ENCODE results near the gene FBLN2.

DNA sequence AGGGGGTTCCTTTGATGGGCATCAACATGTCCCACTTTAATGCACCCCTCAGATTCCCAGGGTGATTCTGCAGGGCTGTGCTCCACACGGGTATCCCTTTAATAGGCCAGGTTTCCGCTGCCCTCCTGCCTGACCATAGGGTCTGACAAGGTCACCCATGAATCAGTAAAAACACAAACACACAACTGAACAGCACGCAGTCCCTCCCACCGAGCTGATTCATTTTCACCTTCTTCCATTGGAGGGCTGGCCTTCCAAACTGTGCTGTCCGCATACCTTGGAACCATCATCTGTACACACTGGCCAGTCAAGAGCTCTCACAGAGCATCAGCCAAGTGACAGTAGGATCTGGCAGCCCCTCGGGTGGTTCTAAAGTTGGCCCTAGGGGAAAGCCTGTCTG, 93.7 kb downstream of the FBLN2 start:
- TF ChIP-seq, protein P1, sequence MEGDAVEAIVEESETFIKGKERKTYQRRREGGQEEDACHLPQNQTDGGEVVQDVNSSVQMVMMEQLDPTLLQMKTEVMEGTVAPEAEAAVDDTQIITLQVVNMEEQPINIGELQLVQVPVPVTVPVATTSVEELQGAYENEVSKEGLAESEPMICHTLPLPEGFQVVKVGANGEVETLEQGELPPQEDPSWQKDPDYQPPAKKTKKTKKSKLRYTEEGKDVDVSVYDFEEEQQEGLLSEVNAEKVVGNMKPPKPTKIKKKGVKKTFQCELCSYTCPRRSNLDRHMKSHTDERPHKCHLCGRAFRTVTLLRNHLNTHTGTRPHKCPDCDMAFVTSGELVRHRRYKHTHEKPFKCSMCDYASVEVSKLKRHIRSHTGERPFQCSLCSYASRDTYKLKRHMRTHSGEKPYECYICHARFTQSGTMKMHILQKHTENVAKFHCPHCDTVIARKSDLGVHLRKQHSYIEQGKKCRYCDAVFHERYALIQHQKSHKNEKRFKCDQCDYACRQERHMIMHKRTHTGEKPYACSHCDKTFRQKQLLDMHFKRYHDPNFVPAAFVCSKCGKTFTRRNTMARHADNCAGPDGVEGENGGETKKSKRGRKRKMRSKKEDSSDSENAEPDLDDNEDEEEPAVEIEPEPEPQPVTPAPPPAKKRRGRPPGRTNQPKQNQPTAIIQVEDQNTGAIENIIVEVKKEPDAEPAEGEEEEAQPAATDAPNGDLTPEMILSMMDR (IDR thresholded peaks at IDR 0.05) = no peak
- no peak for TF ChIP-seq ZFX (IDR thresholded peaks at IDR 0.05; ENCODE audit: borderline replicate concordance)

Measured in 22Rv1 (cell line).